CD4-positive, alpha-beta T cell treated with Interleukin-17A for 1 hour (primary cell): Measurements from ENCODE around the gene ZNF580.

Experiments used
- DNase-seq: peaks from one replicate; pipeline ENCODE4 v3.0.0-alpha.2; 2020

ZNF580 gene

GRCh38 chr19:55606817-55607216 is 34.0 kb upstream of the ZNF580 start:
- no peak for DNase-seq

- DNase-seq = no peak
These were observed 31.5 kb upstream of the ZNF580 start for GRCh38 chr19:55609326-55609725.

- DNase-seq = no peak
These were observed 29.4 kb upstream of the ZNF580 start for GRCh38 chr19:55611300-55611982.

GRCh38 chr19:55611983-55612645 is 28.7 kb upstream of the ZNF580 start:
- DNase-seq = no peak

GRCh38 chr19:55613396-55613795 is 27.4 kb upstream of the ZNF580 start:
- no peak for DNase-seq

- DNase-seq = no peak
These were observed 26.7 kb upstream of the ZNF580 start for GRCh38 chr19:55613930-55614710.

GRCh38 chr19:55614711-55615542 is 25.9 kb upstream of the ZNF580 start:
- DNase-seq = no peak

GRCh38 chr19:55615543-55616394 is 25.0 kb upstream of the ZNF580 start:
- no peak for DNase-seq

GRCh38 chr19:55616395-55616875 is 24.4 kb upstream of the ZNF580 start:
- DNase-seq = no peak

- no peak for DNase-seq
These were observed 23.4 kb upstream of the ZNF580 start for GRCh38 chr19:55617426-55617825.

- DNase-seq = no peak
These were observed 22.4 kb upstream of the ZNF580 start for GRCh38 chr19:55618426-55618825.

- no peak for DNase-seq
These were observed 21.5 kb upstream of the ZNF580 start for GRCh38 chr19:55619286-55619685.

GRCh38 chr19:55620410-55621204 is 20.2 kb upstream of the ZNF580 start:
- peak; percentile 44 for DNase-seq

- DNase-seq = no peak
These were observed 19.6 kb upstream of the ZNF580 start for GRCh38 chr19:55621205-55621672.

GRCh38 chr19:55621673-55622231 is 19.1 kb upstream of the ZNF580 start:
- no peak for DNase-seq

- no peak for DNase-seq
These were observed 18.4 kb upstream of the ZNF580 start for GRCh38 chr19:55622242-55622969.

GRCh38 chr19:55623130-55623529 is 17.7 kb upstream of the ZNF580 start:
- DNase-seq = no peak

- no peak for DNase-seq
These were observed 17.2 kb upstream of the ZNF580 start for GRCh38 chr19:55623561-55623960.

GRCh38 chr19:55624109-55625003 is 16.4 kb upstream of the ZNF580 start, which contains the start of gene ZNF784:
Gene ZNF784, minus strand, starts transcription at chr19:55624566. Its CDS starts 5 bp downstream, at chr19:55624561.
- DNase-seq = peak; percentile 91
